Tibial nerve (tissue), 4 donors: ENCODE measurements around the gene LMBR1L. TPM values are rescaled to one million over a fixed set of nuclear protein-coding genes. Genes with fewer than 3 reads are reported as not detected.
A peak's percentile ranks its signal among the peaks of the same experiment; 100 is the strongest.

Experiments
- DNase-seq, 2 donors: peaks; one replicate each; pipeline ENCODE4 v3.0.0-alpha.2; 2019; ENCODE audit warnings: low spot score in 2 of 2
- H3K27ac ChIP-seq, 4 donors: fragments of 200-600 bp; sonication (generic) in 3 of 4; one replicate each; pipeline ENCODE4 v1.5.1; 2017 to 2019; ENCODE audit warnings: mild to moderate bottlenecking in 1 of 4
- H3K27me3 ChIP-seq, 2 donors: fragments of 200-600 bp; sonication (generic) in 1 of 2; one replicate each; pipeline versions ENCODE4 v1.5.1 to v1.6.0; 2017 to 2019
- H3K36me3 ChIP-seq, 3 donors: fragments of 200-600 bp; sonication (generic); one replicate each; pipeline ENCODE4 v1.5.1; 2018 to 2019
- H3K4me1 ChIP-seq, 4 donors: fragments of 200-600 bp; sonication (generic) in 3 of 4; one replicate each; pipeline ENCODE4 v1.5.1; 2017 to 2019
- H3K4me3 ChIP-seq, 4 donors: fragments of 200-600 bp; sonication (generic) in 3 of 4; one replicate each; pipeline ENCODE4 v1.5.1; 2017 to 2019; ENCODE audit warnings: mild to moderate bottlenecking in 1 of 4, moderate library complexity in 1 of 4
- H3K9me3 ChIP-seq, 4 donors: fragments of 200-600 bp; sonication (generic) in 3 of 4; one replicate each; pipeline ENCODE4 v1.5.1; 2017 to 2019
- CTCF ChIP-seq, 5 experiments: fragments of 200-600 bp in 3 of 5; fragments of 450-650 bp in 2 of 5; sonication (generic) in 3 of 5; IDR thresholded peaks; one replicate each; pipeline ENCODE4 v1.5.1; 2016 to 2019; ENCODE audit warnings: antibody characterized with exemption in 5 of 5, mild to moderate bottlenecking in 3 of 5, moderate library complexity in 2 of 5
- EP300 ChIP-seq, 2 donors: sonication (generic); formaldehyde crosslinking; IDR thresholded peaks; one replicate each; pipeline ENCODE4 v1.6.1; 2017; ENCODE audit warnings: antibody characterized with exemption in 2 of 2, mild to moderate bottlenecking in 1 of 2
- POLR2A ChIP-seq, 2 donors: fragments of 450-650 bp; IDR thresholded peaks; one replicate each; pipeline ENCODE4 v1.6.1; 2017; ENCODE audit warnings: antibody characterized with exemption in 2 of 2, mild to moderate bottlenecking in 2 of 2, moderate library complexity in 2 of 2
- WGBS, 2 donors: methylation state at CpG; one replicate each; pipeline ENCODE4 v1.1.5; 2018; 5-methylcytosine and 5-hydroxymethylcytosine counted together
- total RNA-seq, 4 donors: library from RNA; depleted of rRNA; stranded (reverse); fragments of >200 nt; gene quantifications; one replicate each; pipeline ENCODE4 v1.1.0, GENCODE V29; 2016

Gene LMBR1L
- total RNA-seq, 4 donors from 2014 or later: 50.3 to 97.5 (median 73.0) TPM

GRCh38 chr12:49058366-49059044 is 52.1 kb downstream of the LMBR1L start:
- DNase-seq: no peak
- no peak for TF ChIP-seq EP300 (IDR thresholded peaks at IDR 0.05)
- TF ChIP-seq CTCF (IDR thresholded peaks at IDR 0.05): no peak
- TF ChIP-seq POLR2A (IDR thresholded peaks at IDR 0.05): no peak
- Histone ChIP-seq H3K4me1 (peaks cover 0 to 52% (median 41%) of the 10 kb centered on the region in 4 donors), H3K27me3 (no peaks in the 10 kb centered on the region), H3K9me3 (no peaks in the 10 kb centered on the region), H3K36me3 (peaks cover 0 to 13% (median 10%) of the 10 kb centered on the region in 3 donors), H3K27ac (peak overlapping the region in 3 of 4 donors; percentile 93 to 99 (median 97)), H3K4me3 (peak overlapping the region; percentile 79 to 100 (median 95))
- WGBS, 2 donors: 0 to 9% methylated on average over 4 to 5 of the region's 5 CpGs

DNA sequence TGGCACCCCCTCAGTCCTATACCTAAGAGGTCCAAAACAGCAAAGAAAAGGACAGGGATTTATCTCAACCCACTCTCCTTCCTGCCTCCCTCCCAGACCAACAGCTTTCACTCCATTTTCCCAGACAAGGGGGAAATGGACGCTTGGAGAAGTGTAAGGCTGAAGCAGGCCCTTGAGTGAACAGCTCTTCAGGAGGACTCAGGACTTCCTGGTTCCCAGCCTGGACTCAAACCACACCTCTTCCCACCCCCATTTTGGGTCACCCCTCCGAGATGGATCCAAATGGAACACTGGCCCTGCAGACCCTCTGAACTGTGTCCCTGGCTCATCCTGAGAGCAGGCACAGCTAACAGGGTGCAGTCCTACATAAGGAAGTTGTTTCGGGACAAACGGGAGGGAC is 52.8 kb downstream of the LMBR1L start:
- peaks cover 0 to 52% (median 41%) of the 10 kb centered on the region in 4 donors for H3K4me1 ChIP-seq
- no peak for DNase-seq
- no peaks in the 10 kb centered on the region for H3K27me3 ChIP-seq
- H3K36me3 ChIP-seq: peaks cover 0 to 19% (median 17%) of the 10 kb centered on the region in 3 donors
- H3K27ac ChIP-seq: peak overlapping the region in 3 of 4 donors; percentile 44 to 99 (median 93)
- TF ChIP-seq CTCF (IDR thresholded peaks at IDR 0.05): no peak
- no peak for TF ChIP-seq POLR2A (IDR thresholded peaks at IDR 0.05)
- TF ChIP-seq EP300 (IDR thresholded peaks at IDR 0.05): no peak
- no peaks in the 10 kb centered on the region for H3K9me3 ChIP-seq
- peak overlapping the region; percentile 79 to 100 (median 95) for H3K4me3 ChIP-seq
- WGBS, 2 donors: 0 to 3% methylated on average over 4 of the region's 4 CpGs

- TF ChIP-seq POLR2A (IDR thresholded peaks at IDR 0.05): no peak
- TF ChIP-seq EP300 (IDR thresholded peaks at IDR 0.05): peak in 1 of 2 donors; percentile 62
- TF ChIP-seq CTCF (IDR thresholded peaks at IDR 0.05): no peak
- H3K9me3 ChIP-seq: no peaks in the 10 kb centered on the region
- H3K36me3 ChIP-seq: peaks cover 0 to 36% (median 30%) of the 10 kb centered on the region in 3 donors
- peak in 1 of 2 donors; percentile 62 for DNase-seq
- 26 to 27% methylated on average over 7 of the region's 7 CpGs for WGBS, 2 donors
- H3K4me3 ChIP-seq: peak overlapping the region in 3 of 4 donors; percentile 8 to 92 (median 9)
- H3K4me1 ChIP-seq: peaks cover 0 to 46% (median 38%) of the 10 kb centered on the region in 4 donors
- H3K27ac ChIP-seq: peak overlapping the region in 3 of 4 donors; percentile 44 to 99 (median 93)
- no peaks in the 10 kb centered on the region for H3K27me3 ChIP-seq
Measured at GRCh38 chr12:49055978-49056754, 54.5 kb downstream of the LMBR1L start.

DNA sequence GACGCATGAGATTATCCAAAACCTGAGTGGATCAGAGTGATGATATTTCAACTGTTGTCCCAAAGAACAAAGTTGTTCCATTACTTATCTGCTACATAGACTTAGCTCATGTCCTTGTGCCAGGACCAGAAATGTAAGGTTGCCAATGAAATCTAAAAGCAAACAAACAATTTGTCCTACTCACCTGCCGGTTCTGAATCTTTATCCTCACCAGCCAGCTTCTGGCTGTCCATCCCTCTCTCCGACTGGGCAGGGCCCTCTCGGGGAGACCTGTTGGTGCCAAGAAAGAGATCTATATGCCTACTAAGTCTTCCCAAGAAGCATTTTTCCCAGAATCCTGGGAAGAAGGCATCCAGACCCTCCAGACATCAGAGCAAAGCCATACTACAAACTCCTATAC is 55.6 kb downstream of the LMBR1L start:
- Histone ChIP-seq H3K36me3 (peaks cover 0 to 47% (median 41%) of the 10 kb centered on the region in 3 donors), H3K27ac (no peak overlapping the region), H3K4me1 (peaks cover 0 to 43% (median 37%) of the 10 kb centered on the region in 4 donors), H3K9me3 (no peaks in the 10 kb centered on the region), H3K27me3 (no peaks in the 10 kb centered on the region), H3K4me3 (no peak overlapping the region)
- TF ChIP-seq POLR2A (IDR thresholded peaks at IDR 0.05) (no peak), EP300 (IDR thresholded peaks at IDR 0.05) (no peak), CTCF (IDR thresholded peaks at IDR 0.05) (no peak)
- DNase-seq: no peak
- 74 to 76% methylated on average over 4 of the region's 4 CpGs for WGBS, 2 donors

GRCh38 chr12:49054524-49054923 is 56.1 kb downstream of the LMBR1L start:
- no peak for TF ChIP-seq EP300 (IDR thresholded peaks at IDR 0.05)
- TF ChIP-seq POLR2A (IDR thresholded peaks at IDR 0.05): no peak
- no peak for TF ChIP-seq CTCF (IDR thresholded peaks at IDR 0.05)
- no peak overlapping the region for H3K4me3 ChIP-seq
- peaks cover 4 to 53% (median 41%) of the 10 kb centered on the region in 3 donors for H3K36me3 ChIP-seq
- DNase-seq: no peak
- H3K27me3 ChIP-seq: no peaks in the 10 kb centered on the region
- H3K4me1 ChIP-seq: peaks cover 0 to 43% (median 37%) of the 10 kb centered on the region in 4 donors
- H3K27ac ChIP-seq: no peak overlapping the region
- WGBS, 2 donors: 88 to 90% methylated on average over 8 of the region's 10 CpGs
- H3K9me3 ChIP-seq: no peaks in the 10 kb centered on the region
